Skeletal muscle cell (primary cell): Measurements from ENCODE around the gene DELE1.
"Not testable (repeated sequence)": the region's sequence is repeated elsewhere in the genome, so short reads cannot be mapped to it uniquely, and the experiment has no call there.

Experiments
- DNase-seq: peaks from one replicate; pipeline ENCODE4 v3.0.0-alpha.2; 2010; ENCODE audit warnings: low read depth
- H3K4me3 ChIP-seq: 2 replicates; pipeline ENCODE4 v1.5.1; 2011; ENCODE audit warnings: low read depth, mild to moderate bottlenecking, control low read depth, low read length, moderate library complexity

The DELE1 gene

GRCh38 chr5:141883184-141883891 is 40.3 kb upstream of the DELE1 start:
- DNase-seq: no peak
- H3K4me3 ChIP-seq: no peak overlapping the region

GRCh38 chr5:141883892-141884318 is 39.8 kb upstream of the DELE1 start:
- no peak for DNase-seq
- no peak overlapping the region for H3K4me3 ChIP-seq

GRCh38 chr5:141889282-141889871 is 34.3 kb upstream of the DELE1 start:
- H3K4me3 ChIP-seq: no peak overlapping the region
- no peak for DNase-seq

- DNase-seq, H3K4me3 ChIP-seq: not testable (repeated sequence)
Observed at GRCh38 chr5:141890429-141890828, 33.2 kb upstream of the DELE1 start.

GRCh38 chr5:141897425-141897824 is 26.2 kb upstream of the DELE1 start:
- no peak for DNase-seq
- H3K4me3 ChIP-seq: no peak overlapping the region

GRCh38 chr5:141898448-141899049 is 25.1 kb upstream of the DELE1 start:
- no peak overlapping the region for H3K4me3 ChIP-seq
- no peak for DNase-seq

- H3K4me3 ChIP-seq: no peak overlapping the region
- no peak for DNase-seq
Observed at GRCh38 chr5:141902015-141902814, 21.5 kb upstream of the DELE1 start.

GRCh38 chr5:141903261-141903660 is 20.4 kb upstream of the DELE1 start:
- no peak for DNase-seq
- no peak overlapping the region for H3K4me3 ChIP-seq

- no peak for DNase-seq
- no peak overlapping the region for H3K4me3 ChIP-seq
Observed at GRCh38 chr5:141904551-141904950, 19.1 kb upstream of the DELE1 start.

GRCh38 chr5:141906517-141906916 is 17.2 kb upstream of the DELE1 start:
- no peak for DNase-seq
- H3K4me3 ChIP-seq: no peak overlapping the region

GRCh38 chr5:141906972-141907371 is 16.7 kb upstream of the DELE1 start:
- DNase-seq: no peak
- H3K4me3 ChIP-seq: no peak overlapping the region

- no peak overlapping the region for H3K4me3 ChIP-seq
- no peak for DNase-seq
Observed at GRCh38 chr5:141908796-141909195, 14.9 kb upstream of the DELE1 start.

- DNase-seq: no peak
- no peak overlapping the region for H3K4me3 ChIP-seq
Observed at GRCh38 chr5:141909212-141909611, 14.5 kb upstream of the DELE1 start.

GRCh38 chr5:141910271-141910673 is 13.4 kb upstream of the DELE1 start:
- no peak overlapping the region for H3K4me3 ChIP-seq
- DNase-seq: no peak

GRCh38 chr5:141913560-141914198 is 10.0 kb upstream of the DELE1 start:
- peak overlapping the region; percentile 43 for H3K4me3 ChIP-seq
- no peak for DNase-seq

- DNase-seq: no peak
- peak overlapping the region; percentile 43 for H3K4me3 ChIP-seq
Observed at GRCh38 chr5:141914199-141914743, 9.4 kb upstream of the DELE1 start.

GRCh38 chr5:141914797-141915196 is 8.9 kb upstream of the DELE1 start:
- no peak overlapping the region for H3K4me3 ChIP-seq
- no peak for DNase-seq

GRCh38 chr5:141915881-141916336 is 7.8 kb upstream of the DELE1 start:
- no peak for DNase-seq
- H3K4me3 ChIP-seq: no peak overlapping the region

- DNase-seq: no peak
- no peak overlapping the region for H3K4me3 ChIP-seq
Observed at GRCh38 chr5:141916522-141916921, 7.1 kb upstream of the DELE1 start.
